ENCODE results near the gene CCZ1.
"Not testable (repeated sequence)": the region's sequence is repeated elsewhere in the genome, so short reads cannot be mapped to it uniquely, and the experiment has no call there.

Gene CCZ1

DNA sequence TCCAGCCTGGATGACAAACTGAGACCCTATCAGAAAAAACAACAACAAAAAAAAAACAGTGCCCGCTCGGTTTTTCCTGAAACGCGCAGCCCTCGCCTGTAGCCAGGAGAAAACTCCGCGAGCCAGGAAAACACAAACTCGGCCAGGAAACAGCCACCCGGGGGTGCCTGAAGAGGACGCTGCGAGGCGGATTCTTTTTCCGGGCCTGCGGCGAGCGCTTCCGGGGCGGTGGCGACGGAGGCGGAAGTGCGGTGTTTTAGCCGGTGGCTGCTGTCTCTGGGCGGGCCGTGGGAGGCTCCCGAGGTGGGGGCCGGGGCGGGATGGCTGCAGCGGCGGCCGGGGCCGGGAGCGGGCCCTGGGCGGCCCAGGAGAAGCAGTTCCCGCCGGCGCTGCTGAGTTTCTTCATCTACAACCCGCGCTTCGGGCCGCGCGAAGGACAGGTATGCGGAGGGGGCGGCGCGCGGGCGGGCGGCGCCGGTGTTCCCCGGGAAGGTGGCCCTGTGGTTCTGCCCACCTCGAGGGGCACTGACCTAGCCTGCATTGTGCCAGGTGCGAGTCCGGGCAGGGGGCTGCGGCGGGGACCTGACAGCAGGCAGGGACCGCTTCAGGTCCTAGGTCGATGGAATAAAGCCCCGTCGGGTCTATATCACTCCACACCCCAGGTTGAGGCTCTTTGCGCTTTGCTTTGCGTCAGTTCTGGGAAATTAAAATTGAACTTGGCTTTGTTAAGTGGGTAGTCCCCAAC lies at the start of gene CCZ1:
CCZ1 (plus strand) TSS at position 254 of the 745 bp plus-strand sequence; CDS start at position 321, 67 bp downstream.
- DNase-seq, result peak; percentile 87

GRCh38 chr7:5850944-5851343 lies 47.6 kb upstream of the CCZ1 start:
- no peak for DNase-seq

DNA sequence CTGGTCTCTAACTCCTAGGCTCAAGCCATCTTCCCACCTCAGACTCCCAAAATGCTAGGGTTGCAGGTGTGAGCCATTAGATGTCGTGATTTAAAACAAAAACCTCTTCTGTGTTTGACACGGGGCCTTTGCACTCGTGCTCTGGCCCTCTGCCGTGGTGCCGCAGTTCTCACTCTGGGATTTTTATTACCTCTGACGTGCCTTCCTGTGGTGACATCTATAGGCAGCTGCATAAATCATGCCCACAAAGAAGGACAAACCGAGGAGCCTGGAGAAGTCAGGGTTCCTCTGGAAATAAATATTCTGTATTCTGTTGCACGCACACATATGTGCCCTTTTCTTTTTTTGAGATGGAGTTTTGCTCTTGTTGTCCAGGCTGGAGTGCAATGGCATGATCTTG lies 43.8 kb upstream of the CCZ1 start:
- DNase-seq, result no peak

DNA sequence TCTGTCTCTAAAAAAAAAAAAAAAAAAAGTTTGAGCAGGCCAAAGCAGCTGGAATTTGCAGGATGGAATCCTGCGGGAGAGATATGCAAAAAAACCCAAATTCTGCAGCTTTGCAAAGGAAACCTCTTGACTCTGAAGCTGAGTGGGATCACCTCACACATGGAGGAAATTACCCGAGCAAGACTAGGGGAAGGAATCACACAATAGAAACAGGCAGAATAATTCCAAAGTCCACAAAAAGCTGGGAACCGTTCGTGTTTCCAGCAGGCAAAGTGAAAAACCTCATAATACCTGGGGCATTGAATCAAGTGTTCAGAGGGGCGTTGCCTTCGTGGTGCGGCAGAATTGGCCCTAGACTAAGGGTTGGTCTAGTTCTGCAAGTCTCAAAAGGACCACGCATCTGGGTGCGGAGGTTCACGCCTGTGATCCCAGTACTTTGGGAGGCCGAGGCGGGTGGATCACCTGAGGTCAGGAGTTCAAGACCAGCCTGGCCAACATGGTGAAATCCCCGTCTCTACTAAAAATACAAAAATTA lies 41.4 kb upstream of the CCZ1 start:
- not testable (repeated sequence) for DNase-seq

DNA sequence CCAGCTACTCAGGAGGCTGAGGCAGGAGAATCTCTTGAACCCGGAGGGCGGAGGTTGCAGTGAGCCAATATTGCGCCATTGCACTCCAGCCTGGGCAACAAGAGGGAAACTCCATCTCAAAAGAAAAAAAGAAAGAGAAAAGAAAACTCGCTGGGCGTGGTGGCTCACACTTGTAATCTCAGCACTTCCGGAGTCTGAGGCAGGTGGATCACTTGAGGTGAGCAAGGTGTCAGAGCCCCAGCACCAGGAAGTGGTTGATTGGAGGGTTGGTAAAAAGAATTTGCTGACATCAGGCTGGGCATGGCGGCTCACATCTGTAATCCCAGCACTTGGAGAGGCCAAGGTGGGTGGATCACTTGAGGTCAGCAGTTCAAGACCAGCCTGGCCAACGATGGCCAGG lies 40.0 kb upstream of the CCZ1 start:
- not testable (repeated sequence) for DNase-seq

GRCh38 chr7:5861281-5861680 lies 37.3 kb upstream of the CCZ1 start:
- DNase-seq, result not testable (repeated sequence)

- not testable (repeated sequence) for DNase-seq
Observed at GRCh38 chr7:5862753-5863366, 35.7 kb upstream of the CCZ1 start.

- not testable (repeated sequence) for DNase-seq
Observed at GRCh38 chr7:5865279-5865931, 33.1 kb upstream of the CCZ1 start.

GRCh38 chr7:5867060-5867459 lies 31.5 kb upstream of the CCZ1 start:
- no peak for DNase-seq

- DNase-seq, result not testable (repeated sequence)
Observed at GRCh38 chr7:5868928-5869341, 29.6 kb upstream of the CCZ1 start.

- DNase-seq, result no peak
Observed at GRCh38 chr7:5869691-5870090, 28.8 kb upstream of the CCZ1 start.

GRCh38 chr7:5870311-5870710 lies 28.2 kb upstream of the CCZ1 start:
- no peak for DNase-seq

GRCh38 chr7:5872326-5872725 lies 26.2 kb upstream of the CCZ1 start:
- no peak for DNase-seq

DNA sequence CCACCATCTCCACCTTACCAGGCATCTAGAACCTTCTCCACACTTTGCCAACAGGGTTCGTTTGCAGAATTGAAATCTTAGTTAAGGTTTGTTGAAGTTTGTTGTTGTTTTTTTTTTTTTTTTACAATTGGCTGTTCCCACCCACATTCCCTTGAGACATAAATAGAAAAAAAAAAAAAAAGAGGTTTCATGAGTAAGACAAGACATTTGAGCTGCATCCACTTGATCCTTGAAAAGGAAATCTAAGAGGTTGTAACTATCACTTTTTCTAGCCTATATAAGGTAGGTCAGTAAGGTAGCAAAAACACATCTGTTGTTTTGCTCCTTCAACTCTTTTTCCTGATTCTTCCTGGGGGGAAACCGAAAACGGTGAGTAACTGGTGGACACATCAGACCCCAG lies 18.9 kb upstream of the CCZ1 start:
- not testable (repeated sequence) for DNase-seq

- not testable (repeated sequence) for DNase-seq
Observed at GRCh38 chr7:5880106-5880505, 18.4 kb upstream of the CCZ1 start.

DNA sequence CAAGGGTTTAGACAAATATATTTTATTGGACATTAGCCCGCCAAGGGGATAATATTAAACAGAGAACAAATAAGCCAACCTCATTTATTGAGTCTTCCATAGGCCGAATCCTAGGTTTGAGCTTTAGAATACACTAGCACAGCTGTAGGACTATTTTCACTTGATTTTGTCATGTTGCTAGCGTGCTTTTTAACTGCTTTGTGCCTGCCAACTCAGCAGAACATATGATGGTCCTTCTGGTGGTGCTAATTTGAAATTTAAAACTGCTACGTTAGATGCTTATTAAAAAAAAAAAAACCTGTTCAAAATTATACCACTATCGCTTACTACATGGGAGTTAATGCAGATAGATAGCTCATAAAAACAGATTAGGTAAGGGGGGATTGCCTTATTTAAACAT lies 14.1 kb upstream of the CCZ1 start:
- DNase-seq, result not testable (repeated sequence)

- DNase-seq, result not testable (repeated sequence)
Observed at GRCh38 chr7:5888021-5888420, 10.5 kb upstream of the CCZ1 start.

DNA sequence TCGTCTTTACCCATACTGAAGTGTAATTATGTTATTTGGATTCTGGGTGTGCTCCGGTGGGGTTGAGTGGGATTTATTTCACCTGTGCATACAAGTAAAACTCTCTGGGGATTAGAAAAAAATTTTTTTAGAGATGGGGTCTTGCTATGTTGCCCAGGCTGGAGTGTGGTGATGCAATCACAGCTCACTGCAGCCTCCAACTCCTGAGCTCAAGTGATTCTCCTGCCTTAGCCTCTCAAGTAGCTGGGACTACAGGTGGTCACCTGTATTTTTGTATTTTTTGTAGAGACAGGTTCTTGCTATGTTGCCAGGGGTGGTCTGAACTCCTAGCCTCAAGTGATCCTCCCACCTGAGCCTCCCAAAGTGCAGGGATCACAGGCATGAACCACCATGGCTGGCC lies 8.3 kb upstream of the CCZ1 start:
- DNase-seq, result peak; percentile 57

- DNase-seq, result no peak
Observed at GRCh38 chr7:5892498-5892897, 6.0 kb upstream of the CCZ1 start.

DNA sequence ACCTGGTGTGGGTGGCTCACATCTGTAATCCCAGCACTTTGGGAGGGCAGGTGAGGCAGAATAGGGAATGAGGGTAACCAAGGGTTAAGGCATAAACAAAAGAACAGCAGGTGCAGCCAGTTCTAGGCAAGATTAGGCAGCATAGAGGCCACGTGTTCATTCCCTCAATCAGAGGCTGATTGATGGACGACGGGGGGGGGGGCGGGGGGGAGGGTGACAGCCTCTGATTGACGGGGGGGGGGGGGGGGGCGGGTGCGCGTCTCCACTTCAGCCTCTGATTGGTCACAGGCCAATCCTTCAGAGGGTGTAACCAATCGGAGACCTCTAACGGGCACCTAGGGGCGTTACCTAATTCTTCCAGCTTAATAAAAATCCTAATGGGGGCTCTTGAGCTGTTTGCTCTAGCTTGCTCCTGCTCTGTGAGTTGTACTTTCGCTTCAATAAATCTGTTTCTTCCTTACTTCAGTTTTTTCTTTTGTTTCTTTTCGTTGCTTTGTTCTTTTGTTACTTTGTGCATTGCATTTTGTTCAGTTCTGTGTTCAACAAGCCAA lies 1.1 kb upstream of the CCZ1 start:
- DNase-seq, result peak; percentile 42

GRCh38 chr7:5903002-5903401 lies 4.5 kb downstream of the CCZ1 start:
- not testable (repeated sequence) for DNase-seq

- DNase-seq, result not testable (repeated sequence)
Observed at GRCh38 chr7:5904726-5905125, 6.2 kb downstream of the CCZ1 start.

DNA sequence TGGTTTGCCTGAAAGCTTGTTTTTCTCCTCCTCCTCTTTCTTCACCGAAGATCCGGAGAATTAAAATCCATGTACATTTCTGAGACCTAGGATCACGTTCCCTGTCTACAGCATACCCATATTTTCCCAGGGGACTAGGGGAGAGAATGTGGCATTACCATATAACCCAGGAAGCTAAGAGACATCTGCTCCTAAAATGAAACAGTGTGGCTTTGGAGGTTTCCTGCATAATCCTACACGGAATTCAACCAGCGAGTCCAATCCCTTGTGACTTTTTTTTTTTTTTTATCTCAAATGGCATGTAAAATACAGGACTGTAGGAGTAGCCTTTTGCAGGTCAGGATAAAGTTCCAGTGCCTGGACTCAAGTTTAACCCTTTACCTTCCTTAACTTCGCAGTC lies 10.3 kb downstream of the CCZ1 start:
- DNase-seq, result not testable (repeated sequence)

Measured in NCI-H69 (cell line).